Right atrium auricular region (tissue), 2 donors: ENCODE results near the gene SLIT3. TPM values are rescaled to one million over a fixed set of nuclear protein-coding genes. Genes with fewer than 3 reads are reported as not detected.

Source experiments
- DNase-seq: peaks from one replicate; pipeline ENCODE4 v3.0.0-alpha.2; 2019; ENCODE audit warnings: low spot score
- H3K27ac ChIP-seq, 2 donors: fragments of 200-600 bp; sonication (generic); 1 replicate in 1 of 2; 2 replicates in 1 of 2; pipeline ENCODE4 v1.5.1; 2016 to 2019
- H3K27me3 ChIP-seq, 2 donors: fragments of 200-600 bp; sonication (generic); one replicate each; pipeline versions ENCODE4 v1.5.1 to v1.6.0; 2017 to 2019
- H3K36me3 ChIP-seq: fragments of 200-600 bp; sonication (generic); one replicate; pipeline ENCODE4 v1.5.1; 2016
- H3K4me1 ChIP-seq, 2 donors: fragments of 200-600 bp; sonication (generic); one replicate each; pipeline versions ENCODE4 v1.5.1 to v1.6.0; 2017 to 2019
- H3K4me3 ChIP-seq, 2 donors: fragments of 200-600 bp; sonication (generic); 1 replicate in 1 of 2; 2 replicates in 1 of 2; pipeline ENCODE4 v1.5.1; 2017 to 2019; ENCODE audit warnings: mild to moderate bottlenecking in 1 of 2, moderate library complexity in 1 of 2
- H3K9me3 ChIP-seq, 2 donors: fragments of 200-600 bp; sonication (generic); one replicate each; pipeline ENCODE4 v1.5.1; 2019
- CTCF ChIP-seq, 2 donors: fragments of 200-600 bp; sonication (generic); IDR thresholded peaks; one replicate each; pipeline ENCODE4 v1.5.1; 2019; ENCODE audit warnings: antibody characterized with exemption in 2 of 2
- total RNA-seq, 2 donors: library from RNA; depleted of rRNA; stranded (reverse); fragments of >200 nt; gene quantifications; one replicate each; pipeline ENCODE4 v1.1.0, GENCODE V29; 2016

SLIT3 gene
- total RNA-seq, 2 donors from 2014 or later: 66.1 to 85.8 TPM

GRCh38 chr5:169044962-169045361 is 256.0 kb downstream of the SLIT3 start:
- H3K27ac ChIP-seq: no peak overlapping the region
- no peak for DNase-seq
- H3K4me3 ChIP-seq: no peak overlapping the region
- no peaks in the 10 kb centered on the region for H3K36me3 ChIP-seq
- H3K9me3 ChIP-seq: no peaks in the 10 kb centered on the region
- peaks cover 0 to under 1% of the 10 kb centered on the region in 2 donors for H3K4me1 ChIP-seq
- no peaks in the 10 kb centered on the region for H3K27me3 ChIP-seq
- no peak for TF ChIP-seq CTCF (IDR thresholded peaks at IDR 0.05)

- Histone ChIP-seq H3K27me3 (no peaks in the 10 kb centered on the region), H3K4me3 (no peak overlapping the region), H3K9me3 (no peaks in the 10 kb centered on the region), H3K4me1 (no peaks in the 10 kb centered on the region), H3K27ac (no peak overlapping the region), H3K36me3 (no peaks in the 10 kb centered on the region)
- no peak for DNase-seq
- no peak for TF ChIP-seq CTCF (IDR thresholded peaks at IDR 0.05)
Observed at GRCh38 chr5:169041180-169041579, 259.8 kb downstream of the SLIT3 start.

- Histone ChIP-seq H3K4me1 (no peaks in the 10 kb centered on the region), H3K27me3 (no peaks in the 10 kb centered on the region), H3K9me3 (no peaks in the 10 kb centered on the region), H3K4me3 (no peak overlapping the region), H3K36me3 (no peaks in the 10 kb centered on the region), H3K27ac (no peak overlapping the region)
- no peak for DNase-seq
- TF ChIP-seq CTCF (IDR thresholded peaks at IDR 0.05): no peak
Observed at GRCh38 chr5:169039592-169039991, 261.3 kb downstream of the SLIT3 start.

- no peaks in the 10 kb centered on the region for H3K27me3 ChIP-seq
- no peak overlapping the region for H3K4me3 ChIP-seq
- TF ChIP-seq CTCF (IDR thresholded peaks at IDR 0.05): no peak
- H3K27ac ChIP-seq: no peak overlapping the region
- DNase-seq: no peak
- H3K9me3 ChIP-seq: no peaks in the 10 kb centered on the region
- H3K4me1 ChIP-seq: no peaks in the 10 kb centered on the region
- no peaks in the 10 kb centered on the region for H3K36me3 ChIP-seq
Observed at GRCh38 chr5:169037466-169037865, 263.5 kb downstream of the SLIT3 start.

GRCh38 chr5:169036079-169036805 is 264.7 kb downstream of the SLIT3 start:
- DNase-seq: no peak
- no peaks in the 10 kb centered on the region for H3K4me1 ChIP-seq
- no peak for TF ChIP-seq CTCF (IDR thresholded peaks at IDR 0.05)
- H3K27ac ChIP-seq: no peak overlapping the region
- H3K9me3 ChIP-seq: no peaks in the 10 kb centered on the region
- H3K27me3 ChIP-seq: no peaks in the 10 kb centered on the region
- no peaks in the 10 kb centered on the region for H3K36me3 ChIP-seq
- H3K4me3 ChIP-seq: no peak overlapping the region
